Peyer's patch (tissue), 4 donors: ENCODE measurements around the gene CAPN8. TPM values are rescaled to one million over a fixed set of nuclear protein-coding genes. Genes with fewer than 3 reads are reported as not detected.
A peak's percentile ranks its signal among the peaks of the same experiment; 100 is the strongest.

Experiments used
- DNase-seq, 3 donors: peaks; one replicate each; pipeline ENCODE4 v3.0.0-alpha.2; 2017 to 2019
- H3K27ac ChIP-seq, 4 donors: fragments of 200-600 bp; sonication (generic); one replicate each; pipeline ENCODE4 v1.5.1; 2016 to 2019
- H3K27me3 ChIP-seq, 2 donors: fragments of 200-600 bp; sonication (generic); one replicate each; pipeline ENCODE4 v1.5.1; 2019
- H3K36me3 ChIP-seq, 3 donors: fragments of 200-600 bp; sonication (generic); one replicate each; pipeline ENCODE4 v1.5.1; 2016 to 2019
- H3K4me1 ChIP-seq, 4 donors: fragments of 200-600 bp; sonication (generic); one replicate each; pipeline ENCODE4 v1.5.1; 2016 to 2019
- H3K4me3 ChIP-seq, 4 donors: fragments of 200-600 bp; sonication (generic); 1 replicate in 3 of 4; 2 replicates in 1 of 4; pipeline ENCODE4 v1.5.1; 2016 to 2019; ENCODE audit warnings: mild to moderate bottlenecking in 1 of 4
- H3K9me3 ChIP-seq, 4 donors: fragments of 200-600 bp; sonication (generic); one replicate each; pipeline ENCODE4 v1.5.1; 2016 to 2019; ENCODE audit warnings: mild to moderate bottlenecking in 1 of 4
- POLR2A ChIP-seq, 2 donors: fragments of 450-650 bp; IDR thresholded peaks; one replicate each; pipeline ENCODE4 v1.5.1; 2017; ENCODE audit warnings: antibody characterized with exemption in 2 of 2, mild to moderate bottlenecking in 2 of 2, moderate library complexity in 2 of 2
- total RNA-seq, 4 donors: library from RNA; depleted of rRNA; stranded (reverse); fragments of >200 nt; gene quantifications; one replicate each; pipeline ENCODE4 v1.1.0, GENCODE V29; 2016
- TF ChIP-seq, protein P1 (sequence below), 6 experiments: fragments of 450-650 bp in 4 of 6; fragments of 200-600 bp in 2 of 6; sonication (generic) in 1 of 6; IDR thresholded peaks; one replicate each; pipeline ENCODE4 v1.5.1; 2017 to 2019; ENCODE audit warnings: antibody characterized with exemption in 6 of 6, mild to moderate bottlenecking in 3 of 6, moderate library complexity in 1 of 6

CAPN8 gene
- total RNA-seq, 4 donors from 2014 or later = 9.9 to 74.0 (median 31.4) TPM

DNA sequence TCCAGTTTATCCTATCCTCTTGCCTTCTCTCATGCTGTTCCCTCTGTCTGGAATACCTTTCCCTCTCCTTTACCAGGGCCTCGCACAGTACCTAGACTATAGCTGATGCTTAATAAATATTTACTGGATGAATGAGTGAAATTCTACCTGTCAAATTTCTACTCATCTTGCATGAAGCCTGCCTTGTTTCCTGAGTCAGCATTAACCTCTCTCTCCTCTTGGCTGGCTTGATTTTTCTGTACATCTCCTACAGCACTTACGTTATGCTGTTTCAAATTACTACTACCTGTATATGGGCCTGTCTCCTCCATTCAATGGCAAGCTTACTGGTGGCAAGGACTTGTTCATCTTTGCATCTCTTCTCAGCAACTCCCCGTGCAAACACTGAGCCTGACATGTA is 130.8 kb downstream of the CAPN8 start:
- H3K36me3 ChIP-seq = no peaks in the 10 kb centered on the region
- H3K27me3 ChIP-seq = no peaks in the 10 kb centered on the region
- H3K27ac ChIP-seq = no peak overlapping the region
- H3K9me3 ChIP-seq = no peaks in the 10 kb centered on the region
- H3K4me3 ChIP-seq = no peak overlapping the region
- no peak for DNase-seq
- H3K4me1 ChIP-seq = no peaks in the 10 kb centered on the region
- no peak for TF ChIP-seq POLR2A (IDR thresholded peaks at IDR 0.05)
- TF ChIP-seq, protein P1, sequence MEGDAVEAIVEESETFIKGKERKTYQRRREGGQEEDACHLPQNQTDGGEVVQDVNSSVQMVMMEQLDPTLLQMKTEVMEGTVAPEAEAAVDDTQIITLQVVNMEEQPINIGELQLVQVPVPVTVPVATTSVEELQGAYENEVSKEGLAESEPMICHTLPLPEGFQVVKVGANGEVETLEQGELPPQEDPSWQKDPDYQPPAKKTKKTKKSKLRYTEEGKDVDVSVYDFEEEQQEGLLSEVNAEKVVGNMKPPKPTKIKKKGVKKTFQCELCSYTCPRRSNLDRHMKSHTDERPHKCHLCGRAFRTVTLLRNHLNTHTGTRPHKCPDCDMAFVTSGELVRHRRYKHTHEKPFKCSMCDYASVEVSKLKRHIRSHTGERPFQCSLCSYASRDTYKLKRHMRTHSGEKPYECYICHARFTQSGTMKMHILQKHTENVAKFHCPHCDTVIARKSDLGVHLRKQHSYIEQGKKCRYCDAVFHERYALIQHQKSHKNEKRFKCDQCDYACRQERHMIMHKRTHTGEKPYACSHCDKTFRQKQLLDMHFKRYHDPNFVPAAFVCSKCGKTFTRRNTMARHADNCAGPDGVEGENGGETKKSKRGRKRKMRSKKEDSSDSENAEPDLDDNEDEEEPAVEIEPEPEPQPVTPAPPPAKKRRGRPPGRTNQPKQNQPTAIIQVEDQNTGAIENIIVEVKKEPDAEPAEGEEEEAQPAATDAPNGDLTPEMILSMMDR (IDR thresholded peaks at IDR 0.05) = no peak

DNA sequence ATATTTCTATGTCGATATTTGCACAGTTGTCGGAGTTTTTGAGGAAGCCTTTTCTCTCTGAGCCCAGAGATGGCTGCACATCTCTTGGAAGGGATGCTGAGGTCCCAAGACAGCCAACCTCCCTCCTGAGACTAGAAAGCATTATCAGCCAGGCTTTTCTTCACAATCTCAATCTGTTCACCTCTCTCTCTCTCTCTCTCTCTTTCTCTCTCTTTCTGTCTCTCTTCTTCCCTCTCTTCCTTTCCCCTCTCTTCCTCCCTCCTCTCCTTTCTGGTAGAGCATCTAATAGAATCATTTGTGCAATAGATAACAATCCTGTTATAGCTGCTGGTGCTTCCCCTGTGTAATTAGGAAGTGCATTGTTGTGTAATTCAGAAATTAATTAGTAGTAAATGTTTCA is 131.8 kb downstream of the CAPN8 start:
- no peak for DNase-seq
- TF ChIP-seq, protein P1 (IDR thresholded peaks at IDR 0.05) = no peak
- TF ChIP-seq POLR2A (IDR thresholded peaks at IDR 0.05) = no peak

DNA sequence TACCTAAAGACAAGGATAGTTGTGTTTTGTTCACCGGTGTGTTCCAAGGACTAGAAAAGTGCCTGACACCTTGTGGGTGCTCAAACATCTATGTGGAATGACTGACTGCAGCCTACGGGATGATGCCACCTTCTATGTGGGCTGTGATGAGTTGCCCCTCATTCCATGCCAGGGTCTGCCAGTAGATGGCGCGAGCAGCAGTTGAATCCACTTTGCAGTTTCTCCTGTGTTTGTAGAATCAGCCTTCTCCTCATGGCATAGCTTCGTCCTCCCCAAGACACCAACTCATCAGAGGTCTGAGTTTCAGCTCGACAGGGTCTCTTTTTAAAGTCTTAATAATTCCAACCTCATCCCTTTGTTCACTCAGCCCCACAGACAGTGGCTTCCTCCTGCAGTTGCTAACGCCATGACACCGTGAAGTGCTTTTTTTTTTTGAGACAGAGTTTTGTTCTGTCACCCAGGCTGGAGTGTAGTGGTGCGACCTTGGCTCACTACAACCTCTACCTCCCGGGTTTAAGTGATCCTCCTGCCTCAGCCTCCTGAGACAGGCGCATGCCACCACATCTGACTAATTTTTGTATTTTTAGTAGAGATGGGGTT is 133.7 kb downstream of the CAPN8 start:
- no peaks in the 10 kb centered on the region for H3K4me1 ChIP-seq
- H3K4me3 ChIP-seq = no peak overlapping the region
- no peaks in the 10 kb centered on the region for H3K9me3 ChIP-seq
- TF ChIP-seq, protein P1 (IDR thresholded peaks at IDR 0.05) = peak in 4 of 6 experiments; percentile 42 to 63 (median 59)
- TF ChIP-seq POLR2A (IDR thresholded peaks at IDR 0.05) = no peak
- no peak overlapping the region for H3K27ac ChIP-seq
- no peaks in the 10 kb centered on the region for H3K27me3 ChIP-seq
- peak; percentile 19 to 80 (median 70) for DNase-seq
- H3K36me3 ChIP-seq = no peaks in the 10 kb centered on the region

More for the DNA sequence above, 131.8 kb downstream of the CAPN8 start:
- Histone ChIP-seq H3K9me3 (no peaks in the 10 kb centered on the region), H3K36me3 (no peaks in the 10 kb centered on the region), H3K4me3 (no peak overlapping the region), H3K27me3 (no peaks in the 10 kb centered on the region), H3K4me1 (no peaks in the 10 kb centered on the region), H3K27ac (no peak overlapping the region)

DNA sequence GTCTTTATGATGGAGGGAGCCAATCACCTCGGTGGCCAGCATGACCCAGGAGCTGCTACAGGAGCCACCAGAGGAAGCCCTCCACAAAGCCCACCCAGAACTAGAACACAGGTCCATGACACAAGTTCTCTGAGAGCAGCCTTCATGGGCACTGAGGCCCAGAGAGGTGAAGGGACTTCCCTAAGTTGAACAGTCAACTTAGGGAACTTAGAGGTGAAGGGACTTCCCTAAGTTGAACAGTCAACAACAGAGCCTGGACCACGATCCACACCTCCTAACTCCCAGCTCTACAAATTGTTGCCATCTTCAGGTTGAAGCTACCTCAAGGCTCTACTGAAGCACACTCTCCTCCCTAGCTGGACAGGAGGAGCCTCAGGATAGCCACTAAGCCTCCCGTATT is 139.5 kb downstream of the CAPN8 start:
- H3K36me3 ChIP-seq = no peaks in the 10 kb centered on the region
- no peaks in the 10 kb centered on the region for H3K27me3 ChIP-seq
- H3K4me1 ChIP-seq = no peaks in the 10 kb centered on the region
- no peaks in the 10 kb centered on the region for H3K9me3 ChIP-seq
- H3K27ac ChIP-seq = no peak overlapping the region
- TF ChIP-seq, protein P1 (IDR thresholded peaks at IDR 0.05) = no peak
- no peak for TF ChIP-seq POLR2A (IDR thresholded peaks at IDR 0.05)
- no peak for DNase-seq
- H3K4me3 ChIP-seq = no peak overlapping the region

DNA sequence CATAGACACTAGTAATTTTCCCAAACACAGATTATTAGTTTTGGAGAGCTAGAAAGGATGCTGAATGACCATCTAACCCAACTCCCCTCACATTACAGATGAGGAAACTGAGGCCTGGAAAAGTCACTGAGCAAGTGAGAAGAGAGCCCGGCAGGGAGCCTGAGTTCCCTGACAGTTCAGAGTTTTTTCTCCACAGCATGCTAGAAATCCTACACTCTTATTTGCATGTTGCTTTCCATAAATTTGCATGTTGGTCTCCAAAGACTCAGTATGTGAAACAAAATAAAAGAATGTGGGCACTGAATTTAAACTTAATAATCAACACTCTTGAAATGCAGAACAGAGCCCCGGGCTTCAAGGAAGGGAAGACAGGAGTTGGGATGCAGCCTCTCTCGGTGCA is 140.0 kb downstream of the CAPN8 start:
- H3K36me3 ChIP-seq = no peaks in the 10 kb centered on the region
- no peak for DNase-seq
- H3K4me1 ChIP-seq = no peaks in the 10 kb centered on the region
- H3K27me3 ChIP-seq = no peaks in the 10 kb centered on the region
- no peaks in the 10 kb centered on the region for H3K9me3 ChIP-seq
- TF ChIP-seq POLR2A (IDR thresholded peaks at IDR 0.05) = no peak
- TF ChIP-seq, protein P1 (IDR thresholded peaks at IDR 0.05) = no peak
- H3K27ac ChIP-seq = no peak overlapping the region
- H3K4me3 ChIP-seq = no peak overlapping the region
